Measurements from ENCODE around the gene EXOC4.
"Not testable (repeated sequence)": the region's sequence is repeated elsewhere in the genome, so short reads cannot be mapped to it uniquely, and the experiment has no call there.

Gene EXOC4

DNA sequence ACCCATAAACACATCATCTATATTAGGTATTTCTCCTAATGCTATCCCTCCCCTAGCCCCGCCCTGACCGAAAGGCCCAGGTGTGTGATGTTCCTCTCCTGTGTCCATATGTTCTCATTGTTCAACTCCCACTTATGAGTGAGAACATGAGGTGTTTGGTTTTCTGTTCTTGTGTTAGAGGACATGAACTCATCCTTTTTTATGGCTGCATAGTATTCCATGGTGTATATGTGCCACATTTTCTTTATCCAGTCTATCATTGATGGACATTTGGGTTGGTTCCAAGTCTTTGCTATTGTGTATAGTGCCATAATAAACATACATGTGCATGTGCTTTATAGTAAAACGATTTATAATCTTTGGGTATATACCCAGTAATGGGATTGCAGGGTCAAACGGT, 68.5 kb downstream of the EXOC4 start:
- H3K9me3 ChIP-seq (ENCODE audit: control extremely low read depth in 1 of 5, control insufficient read depth in 4 of 5, insufficient read depth in 2 of 5, low read depth in 1 of 5, low read length in 4 of 5); H3K27ac ChIP-seq (ENCODE audit: insufficient read depth in 1 of 2, low read depth in 1 of 2, low read length in 2 of 2, poor library complexity in 1 of 2, severe bottlenecking in 2 of 2); H3K4me3 ChIP-seq (ENCODE audit: control insufficient read depth in 1 of 7, extremely low read depth in 1 of 7, insufficient read depth in 4 of 7, low read depth in 2 of 7, low read length in 6 of 7); POLR2A ChIA-PET; CTCF ChIA-PET; DNase-seq; H3K4me1 ChIP-seq (ENCODE audit: control extremely low read depth in 1 of 4, control insufficient read depth in 4 of 4, insufficient read depth in 4 of 4, low read length in 3 of 4); H3K27me3 ChIP-seq (replicated peaks in 2 of 5; ENCODE audit: control insufficient read depth in 4 of 5, insufficient read depth in 5 of 5, low read length in 4 of 5): not testable (repeated sequence)
- WGBS (ENCODE audit: insufficient coverage): 100% methylated on average over 1 of the region's 4 CpGs
- peaks cover 0 to 20% (median 7%) of the 10 kb centered on the region in 4 experiments for H3K36me3 ChIP-seq (ENCODE audit: control insufficient read depth in 4 of 4, insufficient read depth in 4 of 4, low read length in 3 of 4)

DNA sequence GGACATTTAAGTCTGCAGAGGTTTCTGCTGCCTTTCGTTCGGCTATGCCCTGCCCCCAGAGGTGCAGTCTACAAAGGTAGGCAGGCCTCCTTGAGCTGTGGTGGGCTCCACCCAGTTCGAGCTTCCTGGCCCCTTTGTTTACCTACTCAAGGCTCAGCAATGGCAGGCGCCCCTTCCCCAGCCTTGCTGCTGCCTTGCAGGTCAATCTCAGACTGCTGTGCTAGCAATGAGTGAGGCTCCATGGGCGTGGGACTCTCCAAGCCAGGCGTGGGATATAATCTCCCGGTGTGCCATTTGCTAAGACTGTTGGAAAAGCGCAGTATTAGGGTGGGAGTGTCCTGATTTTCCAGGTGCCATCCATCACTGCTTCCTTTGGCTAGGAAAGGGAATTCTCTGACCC, 73.9 kb downstream of the EXOC4 start:
- H3K27ac ChIP-seq (ENCODE audit: insufficient read depth in 1 of 2, low read depth in 1 of 2, low read length in 2 of 2, poor library complexity in 1 of 2, severe bottlenecking in 2 of 2); DNase-seq; H3K4me1 ChIP-seq (ENCODE audit: control extremely low read depth in 1 of 4, control insufficient read depth in 4 of 4, insufficient read depth in 4 of 4, low read length in 3 of 4); H3K27me3 ChIP-seq (replicated peaks in 2 of 5; ENCODE audit: control insufficient read depth in 4 of 5, insufficient read depth in 5 of 5, low read length in 4 of 5); CTCF ChIA-PET; H3K4me3 ChIP-seq (ENCODE audit: control insufficient read depth in 1 of 7, extremely low read depth in 1 of 7, insufficient read depth in 4 of 7, low read depth in 2 of 7, low read length in 6 of 7); POLR2A ChIA-PET: not testable (repeated sequence)
- WGBS (ENCODE audit: insufficient coverage): 98% methylated on average over 6 of the region's 8 CpGs
- H3K36me3 ChIP-seq (ENCODE audit: control insufficient read depth in 4 of 4, insufficient read depth in 4 of 4, low read length in 3 of 4): peaks cover 2 to 34% (median 7%) of the 10 kb centered on the region in 4 experiments
- H3K9me3 ChIP-seq (ENCODE audit: control extremely low read depth in 1 of 5, control insufficient read depth in 4 of 5, insufficient read depth in 2 of 5, low read depth in 1 of 5, low read length in 4 of 5): peaks cover 0 to 14% (median 8%) of the 10 kb centered on the region in 5 experiments

DNA sequence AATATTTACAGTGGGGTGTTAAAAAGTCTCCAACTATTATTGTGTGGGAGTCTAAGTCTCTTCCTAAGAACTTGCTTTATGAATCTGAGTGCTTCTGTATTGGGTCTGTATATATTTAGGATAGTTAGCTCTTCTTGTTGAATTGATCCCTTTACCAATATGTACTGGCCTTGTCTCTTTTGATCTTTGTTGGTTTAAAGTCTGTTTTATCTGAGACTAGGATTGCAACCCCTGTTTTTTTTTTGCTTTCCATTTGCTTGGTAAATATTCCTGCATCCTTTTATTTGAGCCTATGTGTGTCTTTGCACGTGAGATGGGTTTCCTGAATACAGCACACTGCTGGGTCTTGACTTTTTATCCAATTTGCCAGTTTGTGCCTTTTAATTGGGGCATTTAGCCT, 75.1 kb downstream of the EXOC4 start:
- H3K27me3 ChIP-seq (replicated peaks in 2 of 5; ENCODE audit: control insufficient read depth in 4 of 5, insufficient read depth in 5 of 5, low read length in 4 of 5); H3K27ac ChIP-seq (ENCODE audit: insufficient read depth in 1 of 2, low read depth in 1 of 2, low read length in 2 of 2, poor library complexity in 1 of 2, severe bottlenecking in 2 of 2); H3K4me3 ChIP-seq (ENCODE audit: control insufficient read depth in 1 of 7, extremely low read depth in 1 of 7, insufficient read depth in 4 of 7, low read depth in 2 of 7, low read length in 6 of 7); H3K4me1 ChIP-seq (ENCODE audit: control extremely low read depth in 1 of 4, control insufficient read depth in 4 of 4, insufficient read depth in 4 of 4, low read length in 3 of 4); DNase-seq; POLR2A ChIA-PET: not testable (repeated sequence)
- H3K9me3 ChIP-seq (ENCODE audit: control extremely low read depth in 1 of 5, control insufficient read depth in 4 of 5, insufficient read depth in 2 of 5, low read depth in 1 of 5, low read length in 4 of 5): peaks cover 0 to 14% (median 8%) of the 10 kb centered on the region in 5 experiments
- 100% methylated on average over 1 of the region's 1 CpG for WGBS (ENCODE audit: insufficient coverage)
- H3K36me3 ChIP-seq (ENCODE audit: control insufficient read depth in 4 of 4, insufficient read depth in 4 of 4, low read length in 3 of 4): peaks cover 2 to 32% (median 8%) of the 10 kb centered on the region in 4 experiments
- CTCF ChIA-PET: interaction anchor here (1.2 kb wide), 1 partner anchor 38 kb away, joined by 3 read pairs; no protein-coding TSS in a partner anchor

DNA sequence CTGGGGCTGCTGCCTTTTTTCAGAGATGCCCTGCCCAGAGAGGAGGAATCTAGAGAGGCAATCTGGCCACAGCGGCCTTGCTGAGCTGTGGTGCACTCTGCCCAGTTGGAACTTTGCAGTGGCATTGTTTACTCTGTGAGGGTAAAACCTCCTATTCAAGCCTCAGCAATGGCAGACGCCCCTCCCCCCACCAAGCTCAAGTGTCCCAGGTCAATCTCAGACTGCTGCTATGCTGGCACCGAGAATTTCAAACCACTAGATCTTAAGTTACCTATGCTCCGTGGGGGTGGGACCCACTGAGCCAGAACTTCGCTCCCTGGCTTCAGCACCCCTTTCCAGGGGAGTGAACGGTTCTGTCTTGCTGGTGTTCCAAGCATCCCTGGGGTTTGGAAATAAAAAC, 77.2 kb downstream of the EXOC4 start:
- Histone ChIP-seq H3K4me1 (ENCODE audit: control extremely low read depth in 1 of 4, control insufficient read depth in 4 of 4, insufficient read depth in 4 of 4, low read length in 3 of 4) (no peaks in the 10 kb centered on the region), H3K36me3 (ENCODE audit: control insufficient read depth in 4 of 4, insufficient read depth in 4 of 4, low read length in 3 of 4) (peaks cover 2 to 41% (median 9%) of the 10 kb centered on the region in 4 experiments), H3K27me3 (replicated peaks in 2 of 5; ENCODE audit: control insufficient read depth in 4 of 5, insufficient read depth in 5 of 5, low read length in 4 of 5) (no peaks in the 10 kb centered on the region), H3K27ac (ENCODE audit: insufficient read depth in 1 of 2, low read depth in 1 of 2, low read length in 2 of 2, poor library complexity in 1 of 2, severe bottlenecking in 2 of 2) (no peak overlapping the region), H3K4me3 (ENCODE audit: control insufficient read depth in 1 of 7, extremely low read depth in 1 of 7, insufficient read depth in 4 of 7, low read depth in 2 of 7, low read length in 6 of 7) (no peak overlapping the region), H3K9me3 (ENCODE audit: control extremely low read depth in 1 of 5, control insufficient read depth in 4 of 5, insufficient read depth in 2 of 5, low read depth in 1 of 5, low read length in 4 of 5) (peaks cover 0 to 14% (median 8%) of the 10 kb centered on the region in 5 experiments)
- ChIA-PET POLR2A (interaction anchor here (0.6 kb wide), 1 partner anchor 140 kb away, joined by 3 read pairs; no protein-coding TSS in a partner anchor), CTCF (no interaction called here)
- 71% methylated on average over 5 of the region's 6 CpGs for whole genome bisulfite sequencing (ENCODE audit: insufficient coverage)
- DNase-seq: no peak

DNA sequence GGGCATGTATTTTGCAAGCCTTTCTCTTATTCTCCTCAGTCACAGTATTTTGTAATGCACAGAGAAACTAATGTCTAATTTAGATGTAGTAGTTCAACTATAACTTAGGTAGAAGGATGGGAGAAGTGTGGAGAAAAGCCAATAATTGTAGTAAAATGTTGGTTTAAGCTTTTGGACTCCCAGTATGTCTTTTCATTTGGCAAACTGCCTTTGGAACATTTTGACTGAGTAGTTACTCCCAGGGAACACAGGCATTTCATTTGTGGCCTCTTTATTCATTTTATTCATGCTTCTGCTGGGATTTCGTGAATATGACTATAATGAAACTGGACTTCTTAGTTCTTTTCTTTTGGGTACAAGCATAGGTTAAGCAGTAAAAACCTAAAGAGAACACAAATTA, 79.0 kb downstream of the EXOC4 start:
- ChIA-PET POLR2A (no interaction called here), CTCF (no interaction called here)
- Histone ChIP-seq H3K4me1 (ENCODE audit: control extremely low read depth in 1 of 4, control insufficient read depth in 4 of 4, insufficient read depth in 4 of 4, low read length in 3 of 4) (no peaks in the 10 kb centered on the region), H3K27me3 (replicated peaks in 2 of 5; ENCODE audit: control insufficient read depth in 4 of 5, insufficient read depth in 5 of 5, low read length in 4 of 5) (no peaks in the 10 kb centered on the region), H3K4me3 (ENCODE audit: control insufficient read depth in 1 of 7, extremely low read depth in 1 of 7, insufficient read depth in 4 of 7, low read depth in 2 of 7, low read length in 6 of 7) (no peak overlapping the region), H3K27ac (ENCODE audit: insufficient read depth in 1 of 2, low read depth in 1 of 2, low read length in 2 of 2, poor library complexity in 1 of 2, severe bottlenecking in 2 of 2) (no peak overlapping the region), H3K9me3 (ENCODE audit: control extremely low read depth in 1 of 5, control insufficient read depth in 4 of 5, insufficient read depth in 2 of 5, low read depth in 1 of 5, low read length in 4 of 5) (peaks cover 0 to 7% (median 2%) of the 10 kb centered on the region in 5 experiments), H3K36me3 (ENCODE audit: control insufficient read depth in 4 of 4, insufficient read depth in 4 of 4, low read length in 3 of 4) (peaks cover 2 to 40% (median 9%) of the 10 kb centered on the region in 4 experiments)
- WGBS (ENCODE audit: insufficient coverage): no CpG with 5 or more reads among the region's 1 CpG
- DNase-seq: no peak

DNA sequence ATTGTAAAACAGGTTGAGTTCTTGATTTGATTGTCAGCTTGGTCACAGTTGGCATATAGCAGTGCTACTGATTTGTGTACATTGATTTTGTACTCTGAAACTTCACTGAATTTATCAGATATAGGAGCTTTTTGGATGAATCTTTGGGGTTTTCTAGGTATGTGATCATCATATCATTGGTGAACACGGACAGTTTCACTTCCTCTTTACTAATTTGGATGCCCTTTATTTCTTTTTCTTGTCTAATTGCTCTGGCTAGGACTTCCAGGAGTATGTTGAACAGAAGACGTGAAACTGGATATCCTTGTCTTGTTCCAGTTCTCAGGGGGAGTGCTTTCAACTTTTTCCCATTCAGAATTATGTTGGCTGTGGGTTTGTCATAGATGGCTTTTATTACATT, 86.9 kb downstream of the EXOC4 start:
- Histone ChIP-seq H3K4me1 (ENCODE audit: control extremely low read depth in 1 of 4, control insufficient read depth in 4 of 4, insufficient read depth in 4 of 4, low read length in 3 of 4) (no peaks in the 10 kb centered on the region), H3K9me3 (ENCODE audit: control extremely low read depth in 1 of 5, control insufficient read depth in 4 of 5, insufficient read depth in 2 of 5, low read depth in 1 of 5, low read length in 4 of 5) (peaks cover 0 to 38% (median 10%) of the 10 kb centered on the region in 5 experiments), H3K4me3 (ENCODE audit: control insufficient read depth in 1 of 7, extremely low read depth in 1 of 7, insufficient read depth in 4 of 7, low read depth in 2 of 7, low read length in 6 of 7) (no peak overlapping the region), H3K27ac (ENCODE audit: insufficient read depth in 1 of 2, low read depth in 1 of 2, low read length in 2 of 2, poor library complexity in 1 of 2, severe bottlenecking in 2 of 2) (no peak overlapping the region), H3K27me3 (replicated peaks in 2 of 5; ENCODE audit: control insufficient read depth in 4 of 5, insufficient read depth in 5 of 5, low read length in 4 of 5) (no peaks in the 10 kb centered on the region), H3K36me3 (ENCODE audit: control insufficient read depth in 4 of 4, insufficient read depth in 4 of 4, low read length in 3 of 4) (peaks cover 0 to 32% (median 4%) of the 10 kb centered on the region in 4 experiments)
- POLR2A ChIA-PET: no interaction called here
- DNase-seq: peak in 1 of 3 donors; percentile 4
- CTCF ChIA-PET: no interaction called here
- WGBS (ENCODE audit: insufficient coverage): 100% methylated on average over 1 of the region's 2 CpGs

DNA sequence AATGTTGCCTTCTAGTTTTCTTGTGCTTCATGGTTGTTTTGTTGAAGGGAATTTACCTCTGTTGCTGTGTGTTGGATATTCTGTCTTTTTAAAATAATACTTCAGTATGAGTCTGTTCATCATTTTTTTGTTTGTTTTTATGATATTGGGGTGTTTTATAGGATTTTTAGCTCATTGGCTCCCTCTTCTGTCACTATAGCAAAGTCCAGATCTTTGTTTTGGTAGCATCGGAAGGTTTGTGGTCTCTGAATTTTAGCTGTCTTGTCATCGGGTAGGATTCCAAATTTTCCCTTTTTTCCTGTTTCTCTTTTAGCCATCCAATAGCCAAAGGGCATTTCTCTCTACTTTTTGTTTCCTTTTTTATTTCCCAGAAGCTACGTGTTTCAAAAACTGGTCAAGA, 91.4 kb downstream of the EXOC4 start:
- POLR2A ChIA-PET: no interaction called here
- no peak overlapping the region for H3K27ac ChIP-seq (ENCODE audit: insufficient read depth in 1 of 2, low read depth in 1 of 2, low read length in 2 of 2, poor library complexity in 1 of 2, severe bottlenecking in 2 of 2)
- peaks cover 0 to 13% (median under 1%) of the 10 kb centered on the region in 4 experiments for H3K36me3 ChIP-seq (ENCODE audit: control insufficient read depth in 4 of 4, insufficient read depth in 4 of 4, low read length in 3 of 4)
- peaks cover 1 to 29% (median 5%) of the 10 kb centered on the region in 5 experiments for H3K9me3 ChIP-seq (ENCODE audit: control extremely low read depth in 1 of 5, control insufficient read depth in 4 of 5, insufficient read depth in 2 of 5, low read depth in 1 of 5, low read length in 4 of 5)
- H3K4me3 ChIP-seq (ENCODE audit: control insufficient read depth in 1 of 7, extremely low read depth in 1 of 7, insufficient read depth in 4 of 7, low read depth in 2 of 7, low read length in 6 of 7): no peak overlapping the region
- no peaks in the 10 kb centered on the region for H3K27me3 ChIP-seq (replicated peaks in 2 of 5; ENCODE audit: control insufficient read depth in 4 of 5, insufficient read depth in 5 of 5, low read length in 4 of 5)
- WGBS (ENCODE audit: insufficient coverage): 100% methylated on average over 1 of the region's 3 CpGs
- CTCF ChIA-PET: interaction anchor here (0.7 to 1.3 kb wide), 2 partner anchors 114 to 950 kb away, joined by 3 to 4 read pairs; no protein-coding TSS in a partner anchor
- DNase-seq: peak in 1 of 3 donors; percentile 25
- no peaks in the 10 kb centered on the region for H3K4me1 ChIP-seq (ENCODE audit: control extremely low read depth in 1 of 4, control insufficient read depth in 4 of 4, insufficient read depth in 4 of 4, low read length in 3 of 4)
